ENCODE data around the gene KIAA1549.

Gene KIAA1549

DNA sequence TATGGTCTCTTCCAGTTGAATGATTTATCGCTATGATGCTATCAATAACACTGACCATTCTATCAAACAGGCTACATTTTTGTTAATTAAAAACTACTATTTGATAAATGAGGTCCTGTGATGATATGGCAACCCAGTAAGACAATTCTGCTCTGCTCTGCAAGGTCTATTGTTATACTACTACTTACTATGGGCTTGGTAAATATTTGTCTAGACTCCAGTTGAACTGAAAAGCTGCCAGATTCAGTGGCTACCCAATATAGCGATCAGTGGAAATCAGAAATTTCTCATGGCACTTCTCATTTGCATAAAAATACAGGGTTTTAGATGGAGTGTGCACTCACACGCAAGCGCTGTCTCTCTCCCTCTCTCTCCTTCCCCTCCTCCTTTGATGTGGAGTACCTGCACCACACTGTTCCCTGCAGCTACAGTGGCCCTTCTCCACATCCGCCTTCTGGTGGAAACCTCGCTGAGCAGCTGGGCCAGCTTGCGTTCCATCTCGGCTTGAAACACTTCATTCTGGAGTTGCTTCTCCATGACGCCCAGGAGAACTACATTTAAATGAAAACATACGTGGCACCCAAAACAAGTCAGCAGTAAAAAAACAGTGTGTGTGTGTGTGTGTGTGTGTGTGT lies 77.9 kb downstream of the KIAA1549 start:
- DNase-seq, result no peak

DNA sequence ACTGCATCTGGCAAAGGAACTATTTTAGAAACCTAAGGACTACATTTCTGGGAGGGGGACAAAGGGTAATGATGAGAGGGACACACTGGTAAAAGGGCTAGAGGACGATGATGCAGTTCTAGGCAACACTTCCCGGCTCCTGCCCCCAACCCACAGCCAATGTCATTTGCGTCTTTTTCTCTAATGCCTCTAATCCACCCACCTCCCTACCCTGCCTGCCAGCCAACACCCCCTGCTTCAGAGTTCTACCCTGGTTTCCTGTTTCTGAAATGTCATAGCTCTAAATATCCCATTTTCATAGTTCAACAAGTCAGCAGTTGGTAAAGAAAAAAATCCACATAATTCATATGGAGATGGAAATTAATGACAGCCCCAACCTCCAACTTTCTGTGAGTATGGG lies 79.0 kb downstream of the KIAA1549 start:
- DNase-seq, result no peak

DNA sequence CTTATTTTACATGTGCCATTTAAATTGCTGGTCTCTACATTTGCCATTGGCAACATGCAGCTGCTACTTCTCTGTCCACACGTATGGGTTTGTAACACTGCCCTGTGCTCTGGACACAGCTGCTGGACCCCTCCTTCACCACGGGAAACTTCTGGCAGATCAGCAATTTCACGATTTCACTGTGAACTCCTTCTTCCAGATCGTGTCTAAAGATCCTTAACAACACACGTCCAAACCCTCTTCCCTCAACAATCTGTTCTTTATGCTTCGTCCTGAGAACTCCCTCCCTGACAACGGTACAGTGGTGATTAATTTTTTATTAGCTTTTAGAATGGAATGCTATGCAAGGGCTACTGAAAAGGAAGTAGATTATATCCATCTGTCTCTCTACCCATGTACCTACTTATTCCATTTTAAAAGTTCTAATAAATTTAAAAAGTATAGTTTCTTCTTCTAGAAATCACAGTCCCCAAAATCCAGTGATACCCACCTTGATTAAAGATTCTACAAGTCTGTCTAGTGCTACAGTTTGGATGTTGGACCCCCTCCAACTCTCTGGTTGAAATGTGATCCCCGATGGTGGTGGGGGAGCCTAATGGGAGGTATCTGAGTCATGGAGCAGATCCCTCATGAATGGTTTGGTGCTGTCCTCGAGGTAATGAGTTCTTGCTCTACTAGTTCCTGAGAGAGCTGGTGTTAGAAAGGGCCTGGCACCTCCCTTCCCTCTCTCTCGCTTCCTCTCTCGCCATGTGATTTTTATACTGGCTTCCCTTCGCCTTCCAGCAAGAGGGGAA lies 81.0 kb downstream of the KIAA1549 start:
- DNase-seq, result no peak

DNA sequence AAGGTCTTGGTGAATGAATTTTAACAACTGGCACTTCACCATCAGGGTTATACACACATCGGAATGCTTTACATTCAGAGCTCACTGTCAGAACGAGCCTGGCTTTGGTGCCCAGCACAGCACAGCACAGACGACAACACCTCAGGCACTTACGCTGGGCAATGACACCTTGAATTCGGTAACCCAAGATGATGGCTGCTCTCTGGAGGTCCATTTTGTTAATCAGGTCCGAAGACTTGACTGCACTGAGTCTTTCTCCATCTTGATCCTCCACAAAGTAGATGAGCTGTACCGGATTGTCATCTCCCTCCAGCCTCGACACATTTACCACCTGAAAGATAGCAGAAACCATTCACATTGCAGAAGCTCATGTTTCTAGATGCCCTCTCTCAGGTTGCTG lies 82.4 kb downstream of the KIAA1549 start:
- no peak for DNase-seq

DNA sequence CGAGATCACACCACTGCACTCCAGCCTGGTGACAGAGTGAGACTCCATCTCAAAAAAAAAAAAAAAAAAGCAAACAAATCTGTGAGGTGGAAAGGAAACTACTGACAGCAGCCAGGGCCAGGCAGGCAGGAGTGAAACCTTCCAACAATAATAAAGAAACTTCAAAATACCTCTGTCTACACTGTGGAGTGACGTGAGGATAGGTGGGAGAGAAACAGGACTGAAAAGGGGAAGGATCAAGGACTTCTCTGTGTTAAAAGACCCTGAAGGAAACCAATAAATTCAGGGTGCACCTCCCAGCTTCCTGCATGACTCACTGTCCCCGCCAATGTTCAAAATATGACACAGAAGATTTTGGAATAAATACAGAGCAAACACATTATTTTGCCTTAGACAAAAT lies 82.9 kb downstream of the KIAA1549 start:
- no peak for DNase-seq

- no peak for DNase-seq
Observed at GRCh38 chr7:138895679-138896078, 85.5 kb downstream of the KIAA1549 start.

DNA sequence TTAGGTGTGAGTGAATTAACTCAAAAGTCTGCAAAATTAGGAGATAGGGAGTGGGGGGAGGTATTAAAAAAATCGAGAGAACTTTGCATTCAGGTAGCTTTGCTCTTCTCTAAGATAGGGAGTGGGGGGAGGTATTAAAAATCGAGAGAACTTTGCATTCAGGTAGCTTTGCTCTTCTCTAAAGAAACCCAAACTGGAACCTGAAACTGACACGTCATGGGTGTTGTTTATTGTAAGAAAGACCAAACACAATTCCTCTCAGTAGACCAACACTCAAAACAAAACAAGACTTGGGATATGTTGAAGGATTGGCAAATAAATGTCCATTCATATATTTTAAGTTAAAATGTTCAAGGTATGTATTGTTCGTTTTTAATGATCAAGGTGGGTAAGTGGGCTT lies 87.9 kb downstream of the KIAA1549 start:
- no peak for DNase-seq

GRCh38 chr7:138892812-138893211 lies 88.4 kb downstream of the KIAA1549 start:
- no peak for DNase-seq

DNA sequence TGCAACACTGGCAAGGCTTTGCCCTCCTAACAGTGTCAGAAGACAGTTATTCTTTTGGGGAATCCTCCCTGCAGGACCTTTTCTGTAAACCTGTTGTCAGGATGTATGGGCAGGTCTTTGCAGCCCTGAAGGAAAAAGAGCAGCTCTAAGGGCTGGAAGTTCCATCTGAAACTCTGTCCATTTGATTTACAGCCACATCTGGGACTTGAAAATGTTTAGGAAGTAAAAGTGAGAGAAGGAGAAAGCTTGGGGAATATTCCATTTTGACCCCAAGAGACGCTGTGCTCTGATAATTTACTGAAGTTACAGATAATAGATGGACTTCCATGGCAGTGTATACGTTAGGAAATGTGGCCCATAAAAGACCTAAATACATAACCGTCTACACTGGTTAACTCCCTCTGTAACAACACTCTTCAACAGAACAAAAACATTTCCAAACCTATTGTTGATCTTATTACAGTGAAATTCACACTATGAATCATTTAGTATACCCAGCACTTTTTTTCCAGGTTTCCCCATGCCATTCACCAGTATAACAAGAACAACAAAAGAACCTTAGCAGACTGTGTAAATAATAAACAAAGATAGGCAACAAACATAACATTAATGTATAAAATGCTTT lies 89.1 kb downstream of the KIAA1549 start:
- DNase-seq, result no peak

- DNase-seq, result no peak
Observed at GRCh38 chr7:138891446-138891810, 89.8 kb downstream of the KIAA1549 start.

- no peak for DNase-seq
Observed at GRCh38 chr7:138890499-138891445, 90.4 kb downstream of the KIAA1549 start.

GRCh38 chr7:138889582-138890498 lies 91.3 kb downstream of the KIAA1549 start:
- no peak for DNase-seq

- DNase-seq, result no peak
Observed at GRCh38 chr7:138887872-138888656, 93.1 kb downstream of the KIAA1549 start.

DNA sequence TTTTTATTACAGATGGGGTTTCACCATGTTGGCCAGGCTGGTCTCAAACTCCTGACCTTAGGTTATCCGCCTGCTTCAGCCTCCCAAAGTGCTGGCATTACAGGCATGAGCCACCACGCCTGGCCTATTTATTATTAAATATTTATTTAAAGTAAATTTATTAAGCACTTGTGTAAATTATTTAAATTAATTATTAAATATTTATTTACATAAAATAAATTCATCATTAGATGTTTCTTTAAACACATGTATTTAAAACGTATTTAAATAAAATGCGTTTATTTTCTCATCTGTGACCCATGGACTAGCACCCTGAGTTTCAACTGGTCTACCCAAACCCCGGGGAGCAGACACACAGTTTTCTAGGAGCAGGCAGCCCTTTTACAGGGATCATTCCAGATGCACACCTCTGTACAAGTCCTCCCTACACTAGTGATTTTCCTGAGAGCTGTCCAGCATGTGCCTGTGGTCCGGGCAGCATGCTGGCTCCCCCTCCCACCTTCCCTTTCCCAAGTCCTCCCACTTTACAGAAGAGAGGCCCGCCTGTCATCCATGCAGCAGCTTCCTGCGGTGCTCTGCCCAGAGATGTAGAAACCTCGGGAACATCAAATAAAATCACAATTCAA lies 94.0 kb downstream of the KIAA1549 start:
- DNase-seq, result no peak

- DNase-seq, result peak; percentile 69 to 86
Observed at GRCh38 chr7:138886501-138886917, 94.7 kb downstream of the KIAA1549 start.

DNA sequence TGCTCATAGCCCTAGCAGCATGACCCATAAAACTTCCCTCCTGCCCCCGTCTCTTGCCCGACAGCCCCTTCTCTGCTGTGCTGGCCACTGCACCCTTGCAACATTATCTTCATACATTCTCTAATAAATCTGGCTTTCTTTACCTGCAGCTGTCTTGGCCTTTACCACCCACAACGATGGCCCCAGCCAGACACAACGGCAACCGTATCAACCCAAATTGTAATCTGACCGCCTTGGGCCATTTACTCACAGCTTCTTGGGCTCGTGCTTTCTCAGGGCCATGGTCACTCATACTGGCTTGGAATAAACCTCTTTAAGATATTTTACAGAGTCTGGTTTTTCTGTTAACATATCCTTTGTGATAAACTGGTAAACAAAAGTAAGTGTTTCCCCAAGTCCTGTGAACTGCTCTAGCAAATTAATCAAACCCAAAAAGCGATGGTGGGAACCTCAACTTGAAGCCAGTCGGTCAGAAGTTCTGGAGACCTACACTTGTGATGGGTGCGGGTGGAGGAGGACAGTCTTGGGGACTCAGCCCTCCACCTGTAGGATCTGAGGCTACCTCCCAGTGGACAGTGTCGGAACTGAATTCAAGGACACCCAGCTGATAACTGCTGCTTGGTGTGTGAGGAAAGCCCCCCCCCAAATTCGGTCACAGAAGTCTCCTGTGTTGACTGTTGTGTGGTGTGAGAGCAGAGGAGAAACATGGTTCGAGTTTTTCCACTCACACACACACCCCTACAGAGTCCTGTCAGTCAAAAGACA lies 95.6 kb downstream of the KIAA1549 start:
- no peak for DNase-seq

DNA sequence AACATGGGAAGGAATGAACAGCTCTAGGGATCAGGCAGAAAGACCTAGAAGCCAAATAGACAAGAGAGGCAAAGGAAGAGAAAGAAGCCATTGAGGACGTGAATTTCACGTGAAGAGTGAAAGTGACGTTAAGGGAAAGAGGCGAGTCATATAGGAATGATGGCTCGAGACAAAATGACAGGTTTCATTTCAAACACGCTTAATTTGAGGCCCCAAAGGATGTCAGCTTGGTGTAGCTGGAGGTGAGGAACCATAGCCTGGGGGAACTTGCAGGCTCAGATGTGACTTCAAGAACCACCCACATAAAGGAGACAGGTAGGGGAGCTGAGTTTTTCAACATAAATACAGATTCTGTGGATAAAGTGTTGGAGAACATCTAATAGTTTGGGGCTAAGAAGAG lies 98.9 kb downstream of the KIAA1549 start:
- no peak for DNase-seq

DNA sequence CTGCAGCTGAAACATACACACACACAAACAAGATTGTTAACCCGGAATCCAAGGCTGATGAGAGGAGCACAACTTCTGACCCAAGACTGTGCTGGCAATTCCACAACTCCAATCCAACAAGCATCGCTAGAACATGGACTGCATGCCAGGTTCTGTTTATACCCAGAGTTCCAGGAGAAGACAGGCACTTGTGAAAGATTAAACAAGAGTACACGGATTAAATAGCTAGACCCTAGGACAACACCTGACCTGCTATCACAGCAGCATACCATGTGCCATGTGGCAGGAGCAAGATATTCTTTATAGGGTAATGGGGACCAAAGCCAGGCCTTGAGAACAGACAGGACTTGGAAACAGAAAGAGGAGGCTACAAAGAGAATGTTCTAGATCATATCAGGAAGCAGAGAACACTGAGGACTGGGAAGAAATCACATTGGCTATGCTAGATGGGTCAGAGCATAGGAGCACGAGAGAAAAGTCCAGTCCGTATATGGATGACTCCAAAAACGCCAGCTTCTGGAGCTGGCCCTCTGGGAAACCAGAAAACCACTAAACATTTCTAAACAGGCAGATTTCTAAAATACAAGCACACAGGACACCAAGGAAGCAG lies 99.5 kb downstream of the KIAA1549 start:
- no peak for DNase-seq

All from inflammatory macrophage (primary cell).